HCEC 1CT (cell line): Measurements from ENCODE around the gene GYG2.

ENCODE experiments used
- DNase-seq: peaks from one replicate; pipeline ENCODE4 v3.0.0-alpha.2; 2017

GYG2 gene

DNA sequence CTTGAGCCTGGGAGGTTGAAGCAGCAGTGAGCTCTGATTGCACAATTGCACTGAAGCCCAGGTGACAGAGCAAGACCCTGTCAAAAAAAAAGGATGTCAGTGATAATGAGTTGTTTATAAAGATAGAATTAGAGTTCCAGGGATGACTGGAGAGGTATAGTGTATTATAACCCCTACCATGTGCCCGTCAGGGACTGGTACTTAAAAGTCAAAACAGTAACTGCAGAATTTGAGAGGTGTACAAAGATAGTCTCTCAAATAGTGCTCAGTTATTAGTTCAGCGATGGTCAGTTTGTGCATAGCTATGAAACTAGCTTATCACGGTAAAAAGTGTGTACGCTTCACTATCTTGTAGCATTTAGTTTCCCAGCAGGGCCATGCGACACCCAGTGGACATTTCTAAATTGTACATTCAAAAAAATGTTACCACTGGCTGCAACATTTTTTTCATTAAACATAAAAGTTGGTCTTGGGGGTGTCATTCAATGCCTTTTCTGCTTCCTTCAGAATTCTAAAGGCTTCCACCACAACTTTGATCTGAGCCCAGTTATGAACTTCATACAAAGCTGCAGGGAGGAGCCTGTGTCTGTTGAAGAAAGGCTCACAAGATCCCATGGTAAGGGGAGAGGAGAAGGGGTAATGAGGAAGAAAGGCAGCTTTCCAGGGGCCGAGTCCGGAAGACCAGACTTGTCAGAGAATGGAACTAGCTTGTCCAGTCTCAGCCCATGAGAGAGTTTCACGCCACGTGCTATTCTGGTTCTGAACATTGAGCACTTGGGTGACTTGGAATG is 9.2 kb upstream of the GYG2 start:
- DNase-seq = peak; percentile 1

DNA sequence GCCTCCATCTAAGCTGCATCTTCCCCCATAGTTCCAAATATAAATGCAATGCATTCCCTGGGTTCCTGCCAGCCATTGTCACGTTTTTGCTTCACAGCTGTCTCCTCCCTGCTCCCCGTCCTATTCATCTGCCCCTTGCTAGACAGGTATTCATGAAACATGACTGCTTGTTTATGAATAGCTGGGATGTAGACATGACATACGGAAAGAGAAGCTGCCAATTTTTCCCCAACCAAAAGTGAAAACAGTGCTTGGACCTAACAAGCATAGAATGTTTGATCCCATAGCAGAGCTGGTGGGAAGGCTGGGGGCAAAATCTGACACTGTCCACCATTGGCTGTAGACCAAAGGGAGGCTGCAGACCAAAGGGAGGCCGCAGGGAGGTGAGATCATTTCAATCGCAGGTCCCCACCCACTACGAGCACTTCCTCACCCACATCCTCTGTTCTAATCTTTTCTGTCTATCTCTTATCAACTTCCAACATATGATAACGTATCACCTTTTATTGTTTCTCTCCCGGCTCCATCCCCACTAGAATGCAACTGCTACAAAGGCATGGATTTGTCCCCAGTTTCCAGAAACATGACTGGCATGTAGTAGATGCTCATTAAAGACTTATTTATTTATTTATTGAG is 8.5 kb upstream of the GYG2 start:
- no peak for DNase-seq

DNA sequence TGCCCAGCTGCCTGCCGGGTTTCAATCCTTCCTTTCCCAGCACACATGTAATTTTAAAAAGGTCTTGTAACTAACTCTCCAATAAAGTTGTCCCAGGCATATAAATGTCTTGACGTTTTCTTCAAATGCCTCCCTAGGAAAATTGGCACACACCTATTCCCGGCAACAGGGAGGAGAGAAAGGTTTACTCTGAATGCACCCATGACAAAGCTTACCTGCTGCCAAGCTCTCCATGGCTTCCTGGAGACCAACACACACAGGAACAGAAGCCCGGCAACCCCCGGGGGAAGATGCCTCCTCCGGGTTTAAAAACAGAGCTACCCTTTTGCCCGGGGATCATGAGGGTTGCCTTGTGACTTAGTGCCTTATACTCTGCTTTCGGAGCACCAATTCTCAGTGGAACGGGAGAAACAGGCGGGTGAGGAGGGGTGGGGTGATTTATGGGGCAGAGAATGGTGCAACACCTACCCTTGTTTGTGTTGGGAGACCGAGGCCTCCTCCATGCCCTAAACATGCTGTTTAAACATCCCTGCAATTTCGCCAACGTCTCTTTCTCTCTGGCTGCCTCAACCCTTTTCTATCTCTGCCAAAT is 4.8 kb upstream of the GYG2 start:
- no peak for DNase-seq

DNA sequence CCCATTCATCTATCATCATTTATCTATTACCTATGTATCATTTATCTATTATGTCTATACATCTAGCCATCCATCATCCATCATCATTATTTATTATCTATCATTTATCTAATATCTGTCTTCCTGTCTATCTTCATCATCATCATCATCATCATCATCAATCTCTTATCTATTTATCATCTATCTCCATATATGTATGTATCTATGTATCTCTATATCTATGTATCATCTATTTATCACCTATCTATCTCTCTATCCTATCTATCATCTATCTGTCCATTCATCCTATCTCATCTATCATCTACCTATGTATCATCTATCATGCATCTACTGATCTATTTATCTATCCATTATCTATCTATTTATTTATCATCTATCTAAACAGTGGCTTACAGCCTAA is 3.8 kb upstream of the GYG2 start:
- no peak for DNase-seq

DNA sequence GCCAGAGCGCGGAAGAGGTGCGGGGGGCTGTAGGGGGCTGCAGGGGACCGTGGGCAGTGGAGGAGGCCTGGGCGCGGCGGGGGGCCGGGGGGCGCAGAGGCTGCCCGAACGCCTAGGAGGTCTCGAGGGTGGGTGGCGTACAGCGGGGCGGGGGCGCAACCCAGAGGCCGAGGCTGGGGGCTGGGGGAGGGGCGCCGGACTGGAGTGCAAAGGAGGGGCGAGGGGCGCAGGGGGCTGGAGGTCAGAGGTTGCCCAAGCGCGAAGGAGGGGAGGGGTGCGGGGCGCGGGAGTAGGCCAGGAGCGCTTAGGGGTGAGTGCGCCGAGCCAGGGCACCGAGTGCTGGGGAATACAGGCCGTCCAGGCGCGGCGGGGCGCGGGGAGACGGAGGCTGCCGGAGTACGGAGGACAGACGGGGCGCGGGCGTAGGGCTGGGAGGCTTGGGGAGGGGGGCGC is 255 bp downstream of the GYG2 start:
- DNase-seq = no peak

DNA sequence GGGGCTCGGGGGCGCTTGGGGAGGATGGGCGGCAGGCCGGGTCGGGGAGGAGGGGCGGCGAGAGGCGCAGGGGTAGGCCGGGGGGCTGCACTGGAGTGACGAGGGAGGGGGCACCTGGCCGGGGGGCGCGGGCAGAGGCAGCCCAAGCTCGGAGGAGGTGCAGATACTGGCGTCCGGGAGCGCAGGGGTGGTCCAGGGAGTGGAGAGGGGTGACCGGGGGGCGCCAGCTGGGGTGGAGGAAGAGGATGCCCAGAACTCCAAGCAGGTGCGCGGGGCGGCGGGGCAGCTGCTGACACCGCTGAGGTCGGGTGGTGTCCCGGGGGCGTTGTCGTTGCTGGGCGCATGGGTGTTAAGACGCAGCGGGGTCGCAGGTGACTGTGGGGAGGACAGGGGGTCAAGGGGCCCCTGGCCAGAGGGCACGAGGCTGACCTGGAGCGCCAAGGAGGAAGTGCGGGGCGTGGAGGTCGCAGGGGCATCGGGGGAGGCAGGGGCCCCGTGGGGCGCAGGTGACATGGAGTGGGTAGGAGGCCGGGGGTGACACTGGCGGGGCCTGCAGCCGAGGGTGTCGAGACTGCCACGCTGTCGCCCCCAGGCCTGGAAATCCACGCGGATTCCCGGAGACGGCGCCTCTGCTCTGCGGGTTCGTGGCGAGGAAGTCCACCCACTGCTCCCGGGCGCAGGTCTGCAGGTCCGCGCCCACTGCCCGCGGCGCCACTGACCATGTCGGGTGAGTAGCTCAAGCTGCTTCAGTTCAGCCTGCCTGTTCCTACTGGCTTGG is 928 bp downstream of the GYG2 start:
- DNase-seq = no peak

DNA sequence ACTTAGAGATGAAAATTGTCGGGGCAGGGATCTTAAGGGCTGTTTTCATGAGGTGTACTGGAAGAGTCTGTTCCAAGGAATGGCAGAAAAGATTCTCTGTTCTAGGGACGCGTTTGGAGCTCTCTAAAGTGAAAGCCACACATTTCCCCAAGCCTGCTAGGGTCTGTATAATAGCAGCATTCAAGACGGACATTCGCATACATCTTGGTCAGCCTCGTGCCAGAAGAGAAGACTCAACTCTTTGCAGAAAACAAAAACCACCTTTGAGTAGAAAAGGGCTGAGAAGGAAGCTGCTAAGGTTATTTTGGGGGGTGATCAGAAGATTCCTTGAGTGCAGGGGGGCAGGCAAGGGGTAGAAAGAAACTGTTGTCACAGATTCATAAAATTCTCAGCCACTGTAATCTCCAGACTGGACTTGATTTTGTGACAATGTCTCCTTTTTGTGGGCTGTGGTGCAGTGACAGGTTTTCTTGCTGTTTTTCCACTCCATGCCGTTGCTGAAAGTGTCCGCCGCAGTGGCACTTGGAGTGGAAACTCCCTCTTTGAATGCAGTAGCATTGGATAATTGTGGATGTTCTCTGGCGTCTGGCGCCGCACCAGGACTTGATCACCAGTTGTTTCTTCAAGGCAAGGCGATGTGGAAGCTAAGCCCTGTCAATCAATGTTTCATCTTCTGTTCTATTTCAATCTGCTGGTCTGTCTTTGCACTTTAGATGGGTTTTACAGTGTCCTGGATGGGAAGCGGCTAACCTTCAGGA is 2.9 kb downstream of the GYG2 start:
- no peak for DNase-seq

DNA sequence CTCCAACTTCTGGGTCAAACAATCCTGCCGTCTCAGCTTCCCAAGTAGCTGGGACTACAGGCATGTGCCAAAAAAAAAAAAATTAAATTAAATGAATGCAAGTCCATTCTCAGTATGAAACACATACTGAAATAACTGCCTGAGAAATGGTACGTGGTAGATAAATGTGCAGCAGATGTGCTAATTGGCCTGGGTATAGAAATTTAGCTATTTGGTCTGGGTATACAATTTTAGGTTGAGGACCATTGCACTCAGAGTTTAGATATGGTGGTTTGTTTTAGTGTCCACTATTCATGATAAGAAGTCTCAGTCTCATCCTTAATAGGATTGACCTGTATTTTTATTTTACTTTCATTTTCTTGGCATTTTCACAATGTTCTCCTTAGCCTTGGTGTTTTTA is 9.2 kb downstream of the GYG2 start:
- DNase-seq = no peak

DNA sequence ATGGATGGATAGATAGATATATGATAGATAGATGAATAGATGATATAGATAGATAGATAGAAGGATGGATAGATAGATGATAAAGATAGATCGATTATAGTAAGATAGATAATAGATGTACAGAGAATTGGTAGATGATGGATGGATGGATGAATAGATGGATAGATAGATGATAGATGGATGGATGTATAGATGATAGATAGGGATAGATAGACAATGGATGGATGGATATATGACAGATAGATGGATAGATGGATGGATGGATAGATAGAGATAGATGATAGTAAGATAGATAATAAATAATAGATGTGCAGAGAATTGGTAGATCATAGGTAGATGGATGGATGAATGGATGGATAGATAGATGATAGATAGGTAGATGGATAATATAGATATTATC is 12.2 kb downstream of the GYG2 start:
- no peak for DNase-seq

DNA sequence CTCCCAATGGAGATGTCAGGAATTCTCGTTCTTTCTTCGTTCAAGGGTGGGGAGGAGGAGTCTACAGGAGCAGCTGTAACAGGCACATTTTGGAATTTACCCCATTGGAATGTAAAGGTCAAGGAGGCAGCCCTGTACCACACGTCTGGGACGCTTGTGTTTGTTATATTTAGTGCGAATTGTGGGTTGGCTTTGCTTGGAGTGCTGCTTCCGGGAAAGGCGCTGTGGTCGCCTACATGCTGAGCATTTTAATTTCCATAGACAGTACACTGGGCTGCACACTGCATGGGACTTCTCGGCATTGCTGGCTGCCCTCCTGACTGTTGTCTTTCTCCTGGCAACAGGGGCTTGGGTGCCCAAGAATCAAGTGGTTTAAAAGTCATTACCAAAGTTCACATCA is 12.8 kb downstream of the GYG2 start:
- no peak for DNase-seq

DNA sequence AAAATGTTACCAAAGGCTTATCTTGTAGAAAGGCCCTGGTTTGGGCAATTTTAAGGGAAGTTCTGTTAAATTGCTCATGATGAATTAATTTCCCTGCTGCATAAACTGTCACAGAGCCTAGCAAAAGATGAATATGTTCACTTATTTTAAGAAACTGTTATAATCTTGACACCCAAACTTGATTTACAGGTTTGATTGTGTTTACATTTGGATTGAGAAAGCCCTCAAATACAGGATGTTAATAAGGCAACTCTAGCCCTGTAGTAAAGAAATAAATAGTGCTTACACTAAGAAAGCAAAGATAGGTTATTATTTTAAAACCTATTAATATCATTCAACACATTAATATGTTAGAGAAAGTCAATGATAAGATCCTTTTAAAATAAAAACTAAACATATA is 18.3 kb downstream of the GYG2 start:
- DNase-seq = no peak

DNA sequence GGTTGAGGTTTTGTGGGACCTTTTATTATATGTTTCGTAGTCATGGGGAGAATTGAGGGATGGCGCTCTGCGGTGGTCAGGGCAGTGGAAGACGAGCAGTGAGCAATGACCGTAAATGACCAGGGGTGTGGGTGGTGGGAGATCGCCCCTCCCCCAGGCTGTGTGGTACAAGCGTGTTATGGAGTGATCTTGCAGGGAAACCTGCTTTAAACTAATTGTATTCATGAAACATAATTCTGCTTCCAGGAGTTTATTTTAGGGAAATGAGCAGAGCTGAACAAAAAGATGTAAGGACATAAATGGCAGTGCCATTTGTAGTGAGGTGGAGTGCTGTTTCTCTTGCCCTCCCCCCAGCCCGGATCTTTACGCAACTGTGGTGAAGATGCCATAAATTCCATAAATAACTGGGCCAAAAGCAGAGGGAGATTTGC is 20.2 kb downstream of the GYG2 start:
- peak; percentile 37 for DNase-seq

DNA sequence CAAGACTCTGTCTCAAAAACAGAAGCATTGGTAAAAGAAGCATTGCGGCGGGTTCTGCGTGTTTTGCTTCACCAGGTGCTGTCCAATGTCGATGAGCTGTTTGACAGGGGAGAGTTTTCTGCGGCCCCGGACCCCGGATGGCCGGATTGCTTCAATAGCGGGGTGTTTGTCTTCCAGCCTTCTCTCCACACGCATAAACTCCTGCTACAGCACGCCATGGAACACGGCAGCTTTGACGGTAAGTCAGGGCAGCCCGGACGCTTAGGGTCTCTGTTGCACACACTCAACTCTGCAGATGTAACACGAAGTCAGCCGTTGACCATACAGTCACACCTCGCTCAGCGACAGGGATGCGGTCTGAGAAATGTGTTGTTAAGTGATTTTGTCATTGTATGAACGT is 26.2 kb downstream of the GYG2 start:
- no peak for DNase-seq

DNA sequence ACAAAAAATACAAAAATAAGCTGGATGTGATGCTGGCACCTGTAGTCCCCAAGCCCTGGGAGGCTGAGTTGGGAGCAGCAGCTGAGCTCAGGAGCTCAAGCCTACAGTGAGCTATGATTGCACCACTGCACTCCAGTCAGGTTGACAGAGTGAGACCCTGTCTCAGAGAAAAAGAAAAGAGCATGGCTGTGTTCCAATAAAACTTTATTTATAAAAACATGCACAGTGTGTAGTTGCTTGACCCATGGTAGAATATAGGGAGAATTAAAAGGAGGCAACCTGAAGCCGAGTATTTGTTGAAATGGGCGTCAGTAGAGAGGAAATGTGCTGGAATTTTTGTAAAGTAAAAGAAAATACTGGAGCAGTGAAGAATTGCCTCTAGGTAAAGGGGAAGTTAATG is 27.0 kb downstream of the GYG2 start:
- DNase-seq = no peak

DNA sequence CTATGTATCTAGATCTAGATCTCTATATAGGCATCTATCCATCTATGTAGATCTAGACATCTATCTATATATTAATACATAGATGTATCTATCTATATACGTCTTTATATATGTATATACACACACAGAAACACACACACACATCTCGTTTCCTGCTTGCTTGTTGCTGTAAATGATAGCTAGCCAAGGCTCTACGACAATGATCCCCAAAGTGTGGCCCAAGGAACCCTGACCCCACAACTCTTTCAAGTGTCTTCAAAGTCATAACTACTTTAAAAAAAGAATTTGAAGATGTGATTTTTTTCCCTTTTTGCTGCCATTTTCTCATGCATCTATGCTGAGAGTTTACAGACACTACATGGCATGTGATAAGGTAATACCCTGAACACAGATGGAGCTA is 28.8 kb downstream of the GYG2 start:
- no peak for DNase-seq

DNA sequence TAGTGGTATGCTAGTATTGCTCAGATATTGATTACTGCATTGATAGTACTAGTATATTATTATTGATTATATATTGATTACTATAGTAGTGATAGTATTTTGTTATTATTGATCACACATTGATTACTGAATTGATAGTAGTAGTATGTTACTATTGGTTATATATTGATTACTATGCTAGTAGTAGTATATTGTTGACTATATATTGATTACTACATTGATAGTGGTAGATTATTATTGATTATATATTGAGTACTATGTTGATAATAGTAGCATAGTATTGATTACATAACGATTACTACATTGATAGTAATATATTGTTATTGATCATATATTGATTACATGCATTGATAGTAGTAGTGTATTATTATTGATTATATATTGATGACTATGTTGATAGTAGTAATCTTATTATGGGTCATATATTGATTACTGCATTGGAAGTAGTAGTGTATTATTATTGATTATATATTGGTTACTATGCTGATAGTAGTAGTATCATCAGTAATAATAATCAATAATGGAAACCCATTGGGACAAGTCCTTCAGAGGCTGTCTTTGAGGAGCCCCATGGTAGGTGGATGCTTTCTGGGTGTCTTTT is 30.6 kb downstream of the GYG2 start:
- DNase-seq = no peak

DNA sequence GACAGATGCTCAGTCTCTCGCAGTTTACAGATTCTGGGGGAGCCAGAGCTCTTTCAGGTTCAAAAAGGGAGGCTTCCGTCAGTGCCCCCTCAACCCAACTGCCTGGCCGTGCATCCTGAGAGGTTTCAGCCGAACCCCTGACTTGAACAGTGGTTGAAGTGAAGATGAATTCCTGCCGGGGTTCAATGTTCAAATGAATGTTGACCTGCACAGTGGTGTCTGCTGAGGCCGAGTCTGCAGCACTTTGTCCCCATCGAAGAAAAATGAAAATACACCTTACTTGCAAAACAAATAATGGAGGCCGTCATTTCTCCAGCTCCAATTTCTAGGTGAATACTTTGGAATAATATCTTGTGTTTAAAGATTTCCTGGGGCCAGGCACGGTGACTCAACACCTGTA is 33.7 kb downstream of the GYG2 start:
- DNase-seq = no peak

DNA sequence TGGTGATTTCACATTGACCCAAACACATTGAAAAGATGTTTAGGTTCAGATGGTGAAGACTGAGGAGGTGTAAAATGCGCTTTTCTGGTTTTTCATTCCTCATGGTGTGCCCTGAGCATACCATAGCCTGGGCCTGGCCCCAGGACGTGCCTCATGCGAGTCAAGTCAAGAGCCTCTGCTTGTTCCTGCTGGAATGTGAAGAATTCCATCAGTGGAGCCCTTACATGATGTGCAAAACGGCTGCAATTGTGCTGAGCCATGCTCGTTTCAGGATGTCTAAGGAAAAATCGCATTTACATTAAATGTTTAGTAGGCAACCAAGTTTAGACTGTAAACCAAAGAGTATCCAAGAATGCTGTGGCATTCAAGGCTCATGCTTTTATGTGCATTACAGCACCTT is 34.9 kb downstream of the GYG2 start:
- no peak for DNase-seq

DNA sequence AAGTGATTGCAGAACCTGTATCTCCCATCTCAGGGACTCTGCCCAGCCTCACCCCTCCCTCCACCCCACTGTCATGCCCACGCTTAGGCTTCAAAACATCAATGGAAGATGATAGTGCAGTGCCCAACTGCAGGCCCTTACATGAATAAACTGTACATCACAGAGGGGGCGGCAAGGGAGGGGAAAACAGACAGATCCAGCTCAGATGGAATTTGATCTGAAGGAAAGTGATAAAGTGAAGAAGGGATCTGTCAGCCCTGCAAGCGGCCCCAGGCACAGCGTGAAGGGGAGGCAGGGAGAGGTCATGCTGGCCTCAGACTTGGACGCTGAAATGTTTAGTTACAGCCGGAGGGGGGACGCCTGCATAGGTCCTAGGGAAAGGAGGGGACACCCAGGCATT is 38.5 kb downstream of the GYG2 start:
- no peak for DNase-seq

DNA sequence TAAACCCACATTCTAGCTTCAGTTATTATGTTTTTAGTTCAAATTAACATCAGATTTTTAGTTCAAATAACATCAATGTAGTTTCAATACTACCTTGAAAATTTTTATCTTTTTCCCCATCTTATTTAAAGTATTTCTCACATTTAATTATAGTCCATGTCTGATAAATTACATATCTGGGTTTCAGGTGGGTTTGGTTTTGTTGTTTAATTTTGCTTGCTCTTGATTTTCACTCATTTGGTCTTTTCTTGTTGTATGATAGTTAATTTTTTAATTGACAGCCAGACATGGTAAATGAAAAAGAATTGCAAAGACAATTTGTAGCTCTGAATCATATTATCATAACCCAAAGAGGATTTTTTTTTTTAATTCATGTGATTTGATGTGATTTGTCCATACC is 41.9 kb downstream of the GYG2 start:
- no peak for DNase-seq

DNA sequence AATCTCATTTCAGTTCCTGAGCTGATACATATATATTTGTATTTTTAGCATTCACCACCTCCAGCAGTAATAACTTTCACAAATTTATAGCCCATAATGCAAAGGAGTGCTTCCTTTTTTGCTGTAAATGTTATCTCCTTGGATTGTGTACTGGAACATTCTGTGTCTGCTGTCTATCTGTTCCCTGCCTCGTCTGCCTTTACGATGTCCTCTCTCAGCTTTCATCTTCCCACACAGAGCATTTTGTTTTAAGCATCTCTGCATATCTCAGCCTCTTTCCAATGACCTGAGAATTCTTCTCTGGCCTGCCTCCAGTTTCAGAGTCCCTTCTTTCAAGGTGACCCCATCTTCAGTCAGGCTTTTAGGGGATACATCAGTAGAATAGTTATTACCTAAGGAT is 43.1 kb downstream of the GYG2 start:
- DNase-seq = no peak

DNA sequence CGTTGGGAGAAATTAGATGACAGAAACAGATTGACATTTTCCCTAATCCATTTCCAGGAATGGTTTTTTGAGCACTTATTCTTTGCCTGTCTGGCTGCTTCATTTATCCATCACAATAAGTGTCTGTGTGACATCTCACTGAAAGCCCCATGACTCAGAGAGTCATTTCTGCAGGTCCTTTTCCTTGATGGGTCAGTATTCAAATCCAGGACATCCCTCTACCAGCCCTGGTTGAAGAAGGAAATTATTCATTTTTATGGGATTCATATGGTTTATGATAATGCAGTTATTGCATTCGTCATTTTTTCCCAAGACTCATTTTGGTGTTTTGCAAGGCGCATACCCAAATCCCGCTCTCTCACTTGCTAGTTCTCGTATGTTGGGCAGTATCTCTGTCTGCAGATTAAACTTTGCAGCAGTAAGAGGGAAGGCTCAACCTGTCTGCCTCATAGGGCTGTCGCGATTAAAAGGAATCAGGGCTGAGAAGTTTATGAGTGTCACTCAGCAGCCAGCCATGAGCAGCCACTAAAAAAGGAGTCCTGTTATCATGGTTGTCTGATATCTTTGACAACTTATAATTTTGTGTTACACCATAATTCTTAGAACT is 44.0 kb downstream of the GYG2 start:
- DNase-seq = no peak
